ENCODE results near the gene RNF169.

Gene RNF169

GRCh38 chr11:74748211-74749126 lies at the start of gene RNF169:
RNF169 (plus strand) TSS chr11:74748849; CDS start chr11:74748881, 32 bp downstream.
- DNase-seq: peak; percentile 58 to 77 (median 66)

GRCh38 chr11:74699615-74700396 lies 48.8 kb upstream of the RNF169 start:
- DNase-seq: no peak

GRCh38 chr11:74701351-74701750 lies 47.3 kb upstream of the RNF169 start:
- DNase-seq: no peak

- DNase-seq: peak in 3 of 4 experiments; percentile 6 to 29 (median 28)
Measured at GRCh38 chr11:74702383-74703007, 46.2 kb upstream of the RNF169 start.

GRCh38 chr11:74703211-74703610 lies 45.4 kb upstream of the RNF169 start:
- DNase-seq: no peak

GRCh38 chr11:74707182-74707581 lies 41.5 kb upstream of the RNF169 start:
- DNase-seq: no peak

GRCh38 chr11:74707602-74708510 lies 40.8 kb upstream of the RNF169 start:
- no peak for DNase-seq

- DNase-seq: no peak
Measured at GRCh38 chr11:74709175-74709574, 39.5 kb upstream of the RNF169 start.

GRCh38 chr11:74710281-74710938 lies 38.2 kb upstream of the RNF169 start:
- DNase-seq: no peak

- DNase-seq: no peak
Measured at GRCh38 chr11:74713686-74714085, 35.0 kb upstream of the RNF169 start.

GRCh38 chr11:74714904-74715303 lies 33.7 kb upstream of the RNF169 start:
- no peak for DNase-seq

GRCh38 chr11:74717221-74717969 lies 31.3 kb upstream of the RNF169 start:
- DNase-seq: no peak

- DNase-seq: no peak
Measured at GRCh38 chr11:74719011-74719410, 29.6 kb upstream of the RNF169 start.

- DNase-seq: no peak
Measured at GRCh38 chr11:74720596-74721478, 27.8 kb upstream of the RNF169 start.

GRCh38 chr11:74721479-74721835 lies 27.2 kb upstream of the RNF169 start:
- DNase-seq: no peak

GRCh38 chr11:74723511-74723910 lies 25.1 kb upstream of the RNF169 start:
- no peak for DNase-seq

GRCh38 chr11:74725701-74726100 lies 22.9 kb upstream of the RNF169 start:
- no peak for DNase-seq

- DNase-seq: peak in 3 of 4 experiments; percentile 11 to 31 (median 16)
Measured at GRCh38 chr11:74726547-74727182, 22.0 kb upstream of the RNF169 start.

GRCh38 chr11:74729397-74729796 lies 19.3 kb upstream of the RNF169 start:
- DNase-seq: no peak
